Type B pancreatic cell (in vitro differentiated cells): Measurements from ENCODE around the gene ASB5. TPM values are rescaled to one million over a fixed set of nuclear protein-coding genes. Genes with fewer than 3 reads are reported as not detected.
A peak's percentile ranks its signal among the peaks of the same experiment; 100 is the strongest.

Source experiments
- DNase-seq: peaks from one replicate; pipeline ENCODE4 v3.0.0; 2021; ENCODE audit warnings: mixed read lengths; ENCODE audit not compliant: unreplicated experiment; ENCODE audit errors: extremely low spot score
- H3K27ac Mint-ChIP-seq: 2 replicates; pipeline ENCODE4 v1.8.0; 2021; ENCODE audit warnings: mild to moderate bottlenecking, mixed read lengths
- H3K27me3 Mint-ChIP-seq: 2 replicates; pipeline ENCODE4 v1.8.0; 2021; ENCODE audit warnings: mixed read lengths
- H3K36me3 Mint-ChIP-seq: 2 replicates; pipeline ENCODE4 v1.8.0; 2021; ENCODE audit warnings: mixed read lengths
- H3K4me1 Mint-ChIP-seq: one replicate; pipeline ENCODE4 v1.8.0; 2021; ENCODE audit warnings: mixed read lengths; ENCODE audit not compliant: unreplicated experiment
- H3K4me3 Mint-ChIP-seq: 2 replicates; pipeline ENCODE4 v1.8.0; 2021; ENCODE audit warnings: mild to moderate bottlenecking, mixed read lengths
- H3K9me3 Mint-ChIP-seq: 2 replicates; pipeline ENCODE4 v1.8.0; 2021; ENCODE audit warnings: mixed read lengths
- CTCF ChIP-seq: fragments of 200-600 bp; sonication (generic); conservative IDR thresholded peaks from 2 replicates; pipeline ENCODE4 v1.5.0; 2021; ENCODE audit warnings: antibody characterized with exemption, mild to moderate bottlenecking
- total RNA-seq: library from RNA; stranded (reverse); gene quantifications from 2 replicates; pipeline ENCODE4 v1.2.1, GENCODE V29; 2021; ENCODE audit warnings: low replicate concordance

ASB5 gene
- total RNA-seq, 1 donor from 2014 or later, result not detected

GRCh38 chr4:176193126-176193525, 75.9 kb downstream of the ASB5 start:
- Mint-ChIP-seq H3K9me3 (peaks cover 5% of the 10 kb centered on the region), H3K27me3 (peaks cover 3% of the 10 kb centered on the region), H3K4me3 (peak overlapping the region; percentile 20), H3K36me3 (no peaks in the 10 kb centered on the region), H3K27ac (no peak overlapping the region), H3K4me1 (peaks cover 9% of the 10 kb centered on the region)
- no peak for TF ChIP-seq CTCF
- DNase-seq, result no peak

GRCh38 chr4:176191974-176192373, 77.0 kb downstream of the ASB5 start:
- Mint-ChIP-seq H3K27me3 (peaks cover 3% of the 10 kb centered on the region), H3K27ac (no peak overlapping the region), H3K4me3 (no peak overlapping the region), H3K4me1 (peaks cover 9% of the 10 kb centered on the region), H3K9me3 (peaks cover 5% of the 10 kb centered on the region), H3K36me3 (no peaks in the 10 kb centered on the region)
- no peak for DNase-seq
- no peak for TF ChIP-seq CTCF

GRCh38 chr4:176189891-176190795, 78.9 kb downstream of the ASB5 start:
- no peak for DNase-seq
- H3K4me1 Mint-ChIP-seq, result peaks cover 1% of the 10 kb centered on the region

GRCh38 chr4:176188654-176189053, 80.4 kb downstream of the ASB5 start:
- Mint-ChIP-seq H3K27me3 (peaks cover 3% of the 10 kb centered on the region), H3K9me3 (no peaks in the 10 kb centered on the region), H3K4me1 (no peaks in the 10 kb centered on the region), H3K4me3 (no peak overlapping the region), H3K27ac (no peak overlapping the region), H3K36me3 (no peaks in the 10 kb centered on the region)
- TF ChIP-seq CTCF, result no peak
- DNase-seq, result no peak

More at GRCh38 chr4:176189891-176190795, 78.9 kb downstream of the ASB5 start:
- no peak overlapping the region for H3K4me3 Mint-ChIP-seq
- H3K27me3 Mint-ChIP-seq, result peaks cover 3% of the 10 kb centered on the region
- H3K9me3 Mint-ChIP-seq, result no peaks in the 10 kb centered on the region
- no peaks in the 10 kb centered on the region for H3K36me3 Mint-ChIP-seq
- no peak for TF ChIP-seq CTCF
- peak overlapping the region; percentile 48 for H3K27ac Mint-ChIP-seq

- no peak overlapping the region for H3K27ac Mint-ChIP-seq
- no peak overlapping the region for H3K4me3 Mint-ChIP-seq
- no peak for DNase-seq
- no peaks in the 10 kb centered on the region for H3K4me1 Mint-ChIP-seq
- no peak for TF ChIP-seq CTCF
- no peaks in the 10 kb centered on the region for H3K36me3 Mint-ChIP-seq
- no peaks in the 10 kb centered on the region for H3K27me3 Mint-ChIP-seq
- H3K9me3 Mint-ChIP-seq, result no peaks in the 10 kb centered on the region
Observed at GRCh38 chr4:176187624-176188023, 81.4 kb downstream of the ASB5 start.
